PC-3 (cell line): ENCODE results near the gene PHF21B.

Source experiments
- CTCF ChIP-seq: fragments of 300-600 bp; sonication (generic); conservative IDR thresholded peaks from 2 replicates; pipeline ENCODE4 v1.5.1; 2017; ENCODE audit warnings: antibody characterized with exemption, low read depth, mild to moderate bottlenecking, low read length
- EZH2 ChIP-seq: fragments of 300-600 bp; sonication (generic); IDR thresholded peaks from one replicate; pipeline ENCODE4 v1.6.1; 2017; ENCODE audit warnings: antibody characterized with exemption, mild to moderate bottlenecking, low read length; ENCODE audit not compliant: unreplicated experiment
- EZH2phosphoT487 ChIP-seq: fragments of 300-600 bp; sonication (generic); IDR thresholded peaks from 2 replicates; pipeline ENCODE4 v1.6.1; 2018; ENCODE audit warnings: mild to moderate bottlenecking, antibody characterized with exemption, low read length, borderline replicate concordance

DNA sequence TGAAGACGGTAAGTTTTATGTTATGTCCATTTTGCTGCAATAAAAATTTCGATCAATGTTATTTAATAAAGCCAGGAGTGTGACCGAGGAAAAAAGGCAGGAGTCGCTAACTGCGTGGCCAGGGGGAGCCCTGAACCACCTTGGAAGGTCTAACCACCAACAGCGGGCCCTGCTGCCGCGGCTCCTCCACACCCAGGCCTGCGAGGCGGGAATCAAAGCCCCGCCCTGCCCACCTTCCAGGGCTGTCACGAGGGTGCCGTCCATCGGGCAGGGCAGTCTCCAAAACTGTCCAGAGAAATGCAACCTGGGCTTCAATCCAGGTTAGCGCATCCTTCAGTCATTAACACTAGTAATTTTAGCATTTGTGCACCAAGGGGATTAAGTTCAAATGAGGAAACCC lies 19.0 kb downstream of the PHF21B start:
- TF ChIP-seq CTCF (no peak), EZH2phosphoT487 (no peak), EZH2 (no peak)
